Measurements from ENCODE around the gene HOXD12.

DNA sequence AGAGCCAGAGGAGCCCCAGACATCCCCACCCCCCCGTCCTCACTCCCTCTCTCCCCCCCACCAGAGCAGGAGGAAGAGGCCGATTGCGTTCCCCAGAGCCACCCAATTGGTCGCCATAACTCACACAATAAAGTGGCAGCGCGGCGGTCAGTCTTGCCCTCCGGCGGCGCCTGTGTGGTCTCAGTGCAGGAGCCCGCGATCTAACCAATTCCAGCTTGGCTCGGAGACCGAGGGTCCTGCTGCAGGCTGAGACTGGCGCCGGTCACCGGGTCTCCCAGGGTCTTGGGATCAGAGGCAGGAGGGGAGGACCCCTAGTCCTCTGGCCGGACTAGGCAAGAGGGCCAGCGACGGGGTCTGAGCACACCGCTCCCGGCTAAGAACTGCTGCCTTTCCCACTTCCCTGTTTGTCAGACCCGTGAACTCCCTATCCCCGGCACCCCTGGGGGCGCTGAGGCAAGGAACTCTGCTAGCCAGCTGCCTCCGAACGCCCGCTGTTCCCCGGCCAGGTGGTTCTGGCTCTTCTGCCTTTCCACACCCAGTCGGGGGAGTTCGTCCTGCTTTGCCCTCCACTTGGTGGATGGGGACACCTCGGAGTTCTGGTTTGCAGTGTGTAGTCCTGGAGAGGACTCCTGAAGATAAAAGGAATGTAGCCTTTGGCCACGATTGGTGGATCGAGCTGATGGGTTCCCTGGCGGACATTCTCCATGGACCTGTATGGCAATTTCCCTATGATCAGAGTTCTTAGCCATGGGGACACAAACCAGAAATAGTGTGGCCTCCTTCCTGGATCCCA lies 1.0 kb upstream of the HOXD12 start:
- TF ChIP-seq, protein P1, sequence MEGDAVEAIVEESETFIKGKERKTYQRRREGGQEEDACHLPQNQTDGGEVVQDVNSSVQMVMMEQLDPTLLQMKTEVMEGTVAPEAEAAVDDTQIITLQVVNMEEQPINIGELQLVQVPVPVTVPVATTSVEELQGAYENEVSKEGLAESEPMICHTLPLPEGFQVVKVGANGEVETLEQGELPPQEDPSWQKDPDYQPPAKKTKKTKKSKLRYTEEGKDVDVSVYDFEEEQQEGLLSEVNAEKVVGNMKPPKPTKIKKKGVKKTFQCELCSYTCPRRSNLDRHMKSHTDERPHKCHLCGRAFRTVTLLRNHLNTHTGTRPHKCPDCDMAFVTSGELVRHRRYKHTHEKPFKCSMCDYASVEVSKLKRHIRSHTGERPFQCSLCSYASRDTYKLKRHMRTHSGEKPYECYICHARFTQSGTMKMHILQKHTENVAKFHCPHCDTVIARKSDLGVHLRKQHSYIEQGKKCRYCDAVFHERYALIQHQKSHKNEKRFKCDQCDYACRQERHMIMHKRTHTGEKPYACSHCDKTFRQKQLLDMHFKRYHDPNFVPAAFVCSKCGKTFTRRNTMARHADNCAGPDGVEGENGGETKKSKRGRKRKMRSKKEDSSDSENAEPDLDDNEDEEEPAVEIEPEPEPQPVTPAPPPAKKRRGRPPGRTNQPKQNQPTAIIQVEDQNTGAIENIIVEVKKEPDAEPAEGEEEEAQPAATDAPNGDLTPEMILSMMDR (IDR thresholded peaks at IDR 0.05): peak in 1 of 4 experiments; percentile 4
- TF ChIP-seq POLR2A (IDR thresholded peaks at IDR 0.05): no peak

Measured in prostate gland (tissue), 2 donors.